CD1c-positive myeloid dendritic cell (primary cell): ENCODE measurements around the gene VSTM5.
"Not testable (repeated sequence)": the region's sequence is repeated elsewhere in the genome, so short reads cannot be mapped to it uniquely, and the experiment has no call there.

Source experiments
- DNase-seq: peaks from one replicate; pipeline ENCODE4 v3.0.0-alpha.2; 2016; ENCODE audit errors: extremely low spot score

The VSTM5 gene

GRCh38 chr11:93850594-93851018, at the start of gene VSTM5:
TSS of gene VSTM5 (minus strand) at chr11:93850618. CDS start at chr11:93850502, 116 bp downstream.
- no peak for DNase-seq

DNA sequence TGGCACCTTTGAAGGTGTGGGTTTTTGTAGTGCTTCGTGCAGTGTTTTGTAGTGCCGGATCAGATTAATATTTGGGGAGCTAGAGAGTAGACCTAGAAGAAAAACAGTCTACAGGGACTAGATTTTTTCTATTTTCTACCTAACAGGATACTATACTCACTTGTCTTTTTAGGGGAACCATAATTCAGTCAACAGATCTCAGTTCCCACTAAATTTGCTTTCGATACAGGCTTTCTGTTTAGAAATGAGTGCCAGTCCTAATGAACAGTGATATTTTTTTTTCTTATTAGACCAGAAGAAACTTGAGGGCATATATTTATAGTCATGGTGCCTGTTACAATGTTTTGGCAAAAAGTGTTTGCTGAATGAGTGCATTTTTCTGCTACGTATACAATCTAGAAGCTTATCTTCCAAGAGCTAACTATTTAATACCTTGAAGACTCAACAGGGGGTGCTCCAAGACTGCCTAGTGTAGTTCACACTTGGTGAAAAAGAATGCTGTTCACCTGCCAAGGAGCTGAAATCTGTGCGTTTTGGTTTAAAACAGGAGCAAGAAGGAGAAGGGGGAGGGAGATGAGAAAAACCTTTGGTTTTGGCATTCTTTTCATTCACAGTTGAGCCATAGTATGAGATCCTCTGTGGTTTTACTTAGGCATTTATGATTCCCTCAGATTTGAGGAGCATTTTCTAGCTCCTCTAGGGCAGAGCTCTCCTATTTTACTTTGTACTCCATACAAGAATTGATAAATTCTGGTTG, 44.9 kb upstream of the VSTM5 start:
- peak; percentile 4 for DNase-seq

- DNase-seq: no peak
These were observed 40.1 kb upstream of the VSTM5 start for GRCh38 chr11:93890391-93891051.

- no peak for DNase-seq
These were observed 36.7 kb upstream of the VSTM5 start for GRCh38 chr11:93887111-93887510.

GRCh38 chr11:93879114-93879513, 28.7 kb upstream of the VSTM5 start:
- DNase-seq: not testable (repeated sequence)

DNA sequence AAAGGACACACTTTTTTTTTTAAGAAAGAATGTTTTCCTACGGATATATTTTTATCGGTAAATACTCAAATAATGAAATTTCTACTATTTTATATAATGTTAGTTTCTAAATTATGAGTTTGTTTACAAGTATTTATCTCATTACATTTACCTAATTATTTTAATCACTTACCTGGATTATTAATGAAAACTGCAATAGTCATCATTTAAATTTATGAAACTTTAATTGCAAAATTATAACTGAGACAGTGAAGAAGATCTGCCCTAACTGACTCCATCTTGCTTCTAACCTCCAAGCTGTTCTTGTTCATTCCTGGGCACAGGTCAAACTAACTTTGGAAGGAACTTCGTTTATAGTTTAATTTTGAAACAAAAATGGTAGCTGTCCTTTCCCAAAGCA, 25.2 kb upstream of the VSTM5 start:
- no peak for DNase-seq

DNA sequence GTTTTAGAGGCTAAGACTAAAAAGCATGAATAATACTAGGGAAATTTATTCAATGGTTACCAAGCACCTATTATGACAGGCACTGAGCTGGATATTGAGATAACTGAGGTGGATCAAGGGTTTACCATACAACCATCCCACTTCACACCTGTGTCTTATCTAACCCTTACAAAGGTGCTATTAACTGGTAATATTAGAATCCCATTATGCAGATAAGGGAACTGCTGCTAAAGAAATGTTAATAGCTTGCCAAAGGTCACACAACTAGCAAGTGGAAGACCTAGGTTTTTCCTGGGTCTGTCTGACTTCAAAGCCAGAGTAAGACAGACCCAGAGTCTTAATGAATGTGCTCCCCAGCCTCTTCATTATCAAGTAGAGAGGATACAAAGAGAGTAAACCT, 21.1 kb upstream of the VSTM5 start:
- no peak for DNase-seq

DNA sequence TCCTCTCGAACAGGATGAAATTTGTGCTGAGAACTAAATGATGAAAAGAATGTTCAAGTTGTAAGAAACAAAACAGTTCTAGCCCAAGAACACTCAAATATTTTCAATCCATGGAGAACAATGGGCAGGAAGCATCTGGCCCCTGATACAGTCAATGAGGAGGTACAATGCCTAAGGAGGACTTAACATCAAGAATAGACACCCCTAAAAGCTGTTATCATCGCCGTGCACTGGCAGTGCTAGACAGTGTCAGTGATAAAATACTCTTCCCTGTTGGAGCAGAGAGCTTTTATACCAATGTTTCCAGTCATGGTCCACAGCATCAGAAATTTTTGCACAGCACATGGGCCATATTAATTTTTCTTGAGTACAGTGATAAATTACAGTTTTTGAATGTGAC, 20.2 kb upstream of the VSTM5 start:
- DNase-seq: no peak

- DNase-seq: no peak
These were observed 19.4 kb upstream of the VSTM5 start for GRCh38 chr11:93869830-93870229.

- not testable (repeated sequence) for DNase-seq
These were observed 18.0 kb upstream of the VSTM5 start for GRCh38 chr11:93868404-93868803.

DNA sequence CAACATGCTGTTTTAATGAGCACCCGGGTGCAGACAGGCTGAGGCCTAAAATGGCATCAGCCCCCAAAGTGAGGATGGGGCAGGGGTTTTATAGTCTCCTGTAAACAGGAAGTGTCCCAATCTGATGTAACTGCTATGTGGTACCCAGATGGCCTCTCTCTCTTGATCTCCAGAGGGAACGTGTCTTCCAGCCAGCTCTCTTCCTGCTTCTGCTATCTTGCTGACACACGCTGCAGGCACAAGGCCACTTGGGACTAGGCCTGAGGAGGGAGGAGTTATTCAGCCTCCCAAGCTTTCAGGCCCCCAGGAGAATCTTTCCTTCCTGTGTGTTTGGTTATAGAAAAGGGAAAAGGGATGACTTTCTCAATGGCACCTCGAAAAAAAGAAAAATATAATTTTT, 11.4 kb upstream of the VSTM5 start:
- DNase-seq: no peak

GRCh38 chr11:93858121-93858775, 7.8 kb upstream of the VSTM5 start:
- no peak for DNase-seq

- no peak for DNase-seq
These were observed 7.1 kb upstream of the VSTM5 start for GRCh38 chr11:93857413-93858120.

DNA sequence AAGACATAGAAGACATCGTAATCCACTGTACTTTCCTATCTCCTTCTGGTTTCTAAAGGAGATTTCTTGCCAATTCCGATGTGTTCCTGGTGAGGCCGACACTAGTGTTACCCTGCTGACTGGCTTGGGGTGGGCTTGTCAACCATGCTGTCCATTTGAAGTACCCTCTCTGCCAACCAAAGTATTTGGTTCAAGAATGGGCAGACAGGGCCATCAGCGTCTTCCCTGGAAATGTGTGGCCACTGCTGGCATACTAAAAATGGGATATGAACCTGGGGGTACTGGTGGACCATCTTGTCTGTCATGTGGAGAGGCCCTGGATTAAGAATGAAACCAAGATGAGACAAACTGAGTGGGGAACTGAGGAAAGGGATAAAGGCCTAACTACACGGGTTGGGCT, 1.8 kb upstream of the VSTM5 start:
- DNase-seq: no peak

- no peak for DNase-seq
These were observed 446 bp downstream of the VSTM5 start for GRCh38 chr11:93849751-93850593.

DNA sequence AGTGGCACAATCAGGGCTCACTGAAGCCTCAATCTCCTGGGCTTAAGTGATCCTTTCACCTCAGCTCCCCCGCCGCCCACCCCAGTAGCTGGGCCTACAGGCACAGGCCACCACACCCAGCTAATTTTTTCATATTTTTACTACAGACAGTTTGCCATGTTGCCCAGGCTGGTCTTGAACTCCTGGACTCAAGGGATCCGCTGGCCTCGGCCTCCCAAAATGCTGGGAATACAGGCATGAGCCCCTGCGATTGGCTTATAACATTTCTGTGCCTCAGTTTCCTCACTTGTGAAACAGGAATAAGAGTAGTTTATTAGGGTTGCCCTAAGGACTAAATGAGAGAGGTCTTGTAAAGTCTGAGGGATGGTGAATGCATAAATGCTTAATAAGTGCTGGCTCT, 1.2 kb downstream of the VSTM5 start:
- DNase-seq: no peak

- DNase-seq: no peak
These were observed 4.0 kb downstream of the VSTM5 start for GRCh38 chr11:93846411-93846810.

GRCh38 chr11:93845181-93846092, 5.0 kb downstream of the VSTM5 start:
- DNase-seq: no peak

DNA sequence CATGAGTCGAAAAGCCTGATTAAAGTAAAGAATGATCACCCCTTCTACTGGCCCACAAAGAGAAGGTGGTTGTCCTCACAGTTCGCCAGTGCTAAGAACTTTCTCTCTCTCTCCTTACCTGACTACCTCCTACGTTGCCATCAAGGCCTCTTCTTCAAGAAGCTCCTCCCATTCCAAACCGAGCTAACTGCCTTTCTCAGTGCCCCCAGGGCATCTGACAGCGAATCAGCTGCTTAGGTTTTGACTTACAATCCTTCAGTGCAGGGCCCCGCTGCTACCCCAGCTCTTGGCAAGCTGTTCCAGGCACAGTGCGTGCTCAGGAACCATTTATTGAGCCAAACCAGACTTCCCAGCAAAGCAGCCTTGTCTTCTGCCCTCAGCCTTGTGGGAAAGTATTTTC, 5.8 kb downstream of the VSTM5 start:
- DNase-seq: no peak

DNA sequence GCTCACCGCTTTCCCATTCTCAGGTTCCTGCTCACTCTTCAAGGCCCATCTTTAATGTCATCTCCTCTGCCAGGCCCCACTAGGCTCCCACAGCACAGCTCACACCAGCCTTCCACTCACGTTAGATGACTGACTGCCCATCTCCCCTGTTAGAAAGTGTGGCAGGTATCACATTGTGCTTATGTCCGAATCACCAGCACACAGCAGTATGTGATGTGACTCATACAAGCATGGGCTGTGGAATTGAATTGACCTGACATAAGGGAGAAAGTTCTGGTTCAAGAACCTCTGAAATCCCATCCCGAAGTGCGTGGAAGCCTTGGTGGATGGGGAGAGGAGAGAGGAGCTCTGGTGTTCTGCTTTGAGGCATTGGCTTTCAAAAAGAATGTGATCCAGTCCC, 6.5 kb downstream of the VSTM5 start:
- DNase-seq: no peak
